HT-29 (cell line): ENCODE measurements around the gene PCNX3. TPM values are rescaled to one million over a fixed set of nuclear protein-coding genes. Genes with fewer than 3 reads are reported as not detected.
A peak's percentile ranks its signal among the peaks of the same experiment; 100 is the strongest.
"Not testable (repeated sequence)": the region's sequence is repeated elsewhere in the genome, so short reads cannot be mapped to it uniquely, and the experiment has no call there.

Experiments
- DNase-seq: peaks from one replicate; pipeline ENCODE4 v3.0.0-alpha.2; 2015; ENCODE audit warnings: low spot score
- total RNA-seq: library from RNA; depleted of rRNA; stranded (reverse); fragments of >200 nt; shearing (Covaris generic); gene quantifications from 2 replicates; pipeline ENCODE4 v1.2.3, GENCODE V29; 2014

PCNX3 gene
- total RNA-seq, 1 experiment from 2014 or later = 102 TPM

DNA sequence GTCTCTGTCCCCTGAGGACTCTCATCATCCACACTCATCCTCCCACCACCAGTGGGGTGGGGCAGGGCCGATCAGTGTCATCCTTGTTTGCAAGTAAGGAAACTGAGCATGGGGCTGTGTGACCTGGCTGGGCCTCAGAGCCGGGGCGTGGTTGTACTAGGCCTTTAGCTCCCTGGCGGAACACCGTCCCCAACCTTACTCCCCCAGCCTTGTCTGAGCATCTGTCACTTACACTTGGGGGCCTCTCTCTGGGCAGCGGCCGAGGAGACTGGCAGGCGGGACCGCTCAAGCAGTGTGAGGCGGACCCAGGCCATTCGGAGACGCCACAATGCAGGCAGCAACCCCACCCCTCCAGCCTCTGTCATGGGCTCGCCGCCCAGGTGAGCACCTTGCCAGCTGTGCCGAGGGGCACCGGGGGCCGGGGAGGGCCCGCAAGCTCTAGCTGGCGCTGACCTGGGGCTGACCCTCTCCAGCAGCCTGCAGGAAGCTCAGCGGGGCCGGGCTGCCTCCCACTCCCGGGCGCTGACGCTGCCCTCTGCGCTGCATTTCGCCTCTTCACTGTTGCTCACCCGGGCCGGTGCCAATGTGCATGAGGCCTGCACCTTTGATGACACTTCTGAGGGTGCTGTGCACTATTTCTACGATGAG lies 3.8 kb downstream of the PCNX3 start:
- no peak for DNase-seq

DNA sequence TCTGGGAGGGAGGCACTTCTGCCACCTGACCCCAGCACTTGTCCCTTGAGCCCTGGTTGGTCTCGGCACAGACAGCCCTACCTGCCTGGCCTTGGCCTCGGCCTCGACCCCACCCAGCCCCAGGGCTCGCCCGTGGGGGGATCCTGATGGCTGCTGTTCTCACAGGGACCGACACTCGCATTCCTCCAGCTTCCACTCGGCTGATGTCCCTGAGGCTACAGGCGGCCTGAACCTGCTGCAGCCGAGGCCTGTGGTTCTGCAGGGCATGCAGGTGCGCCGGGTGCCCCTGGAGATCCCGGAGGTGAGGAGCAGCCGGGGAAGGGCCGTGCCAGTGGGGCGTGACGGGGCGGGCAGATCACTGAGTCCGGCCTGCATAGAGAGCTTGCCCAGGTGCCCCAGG lies 5.1 kb downstream of the PCNX3 start:
- DNase-seq = no peak

DNA sequence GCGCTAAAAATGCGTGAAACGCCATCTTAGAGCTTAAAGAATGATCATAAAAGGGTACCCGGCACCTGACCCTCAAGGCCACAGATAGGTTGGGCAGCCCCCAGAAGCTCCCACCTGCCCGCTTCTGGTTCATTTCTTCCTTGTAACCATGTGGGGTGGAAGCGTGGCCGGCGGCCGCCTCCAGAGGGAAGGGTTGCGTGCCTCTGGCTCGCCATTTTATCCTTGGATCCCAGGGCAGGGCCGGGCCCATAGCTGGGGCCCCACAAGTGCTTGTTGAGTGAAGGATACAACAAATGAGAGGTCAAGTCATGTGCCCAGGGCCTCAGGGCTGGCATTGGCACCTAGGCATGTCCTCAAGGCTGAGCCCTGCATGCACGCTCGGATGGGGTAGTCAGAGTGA lies 5.9 kb downstream of the PCNX3 start:
- no peak for DNase-seq

DNA sequence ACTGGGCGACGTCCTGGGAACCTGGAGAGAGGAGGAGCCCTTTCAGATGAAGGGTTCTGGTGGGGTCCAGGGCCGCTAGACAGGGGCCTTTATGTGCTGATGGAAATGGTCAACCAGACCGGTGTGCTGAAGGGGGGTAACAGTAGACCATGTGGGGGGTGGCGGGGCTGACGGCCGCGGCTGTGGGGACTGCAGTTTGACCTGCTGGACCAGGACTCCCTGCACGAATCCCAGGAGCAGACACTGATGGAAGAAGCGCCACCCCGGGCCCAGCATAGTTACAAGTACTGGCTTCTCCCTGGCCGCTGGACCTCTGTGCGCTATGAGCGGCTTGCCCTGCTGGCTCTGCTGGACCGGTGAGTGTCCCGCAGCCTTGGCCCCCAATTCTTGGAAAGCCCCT lies 6.4 kb downstream of the PCNX3 start:
- no peak for DNase-seq

DNA sequence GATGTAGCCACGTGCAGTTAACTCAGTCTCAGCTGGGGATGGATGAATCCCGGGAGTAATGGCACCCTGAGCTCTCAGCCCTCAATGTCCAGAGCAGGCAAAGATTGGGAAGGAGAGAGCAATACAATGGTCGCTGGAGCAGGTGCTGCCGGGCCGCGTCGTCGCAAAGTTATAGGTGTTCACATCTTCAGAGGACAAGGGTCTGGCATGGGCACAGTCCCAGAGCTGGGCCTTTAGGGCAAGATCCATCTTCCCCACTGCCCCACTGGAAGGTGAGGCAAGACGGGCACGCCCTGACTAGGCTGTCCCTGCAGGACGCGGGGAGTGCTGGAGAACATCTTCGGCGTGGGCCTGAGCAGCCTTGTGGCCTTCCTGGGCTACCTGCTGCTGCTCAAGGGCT lies 7.6 kb downstream of the PCNX3 start:
- DNase-seq = no peak

DNA sequence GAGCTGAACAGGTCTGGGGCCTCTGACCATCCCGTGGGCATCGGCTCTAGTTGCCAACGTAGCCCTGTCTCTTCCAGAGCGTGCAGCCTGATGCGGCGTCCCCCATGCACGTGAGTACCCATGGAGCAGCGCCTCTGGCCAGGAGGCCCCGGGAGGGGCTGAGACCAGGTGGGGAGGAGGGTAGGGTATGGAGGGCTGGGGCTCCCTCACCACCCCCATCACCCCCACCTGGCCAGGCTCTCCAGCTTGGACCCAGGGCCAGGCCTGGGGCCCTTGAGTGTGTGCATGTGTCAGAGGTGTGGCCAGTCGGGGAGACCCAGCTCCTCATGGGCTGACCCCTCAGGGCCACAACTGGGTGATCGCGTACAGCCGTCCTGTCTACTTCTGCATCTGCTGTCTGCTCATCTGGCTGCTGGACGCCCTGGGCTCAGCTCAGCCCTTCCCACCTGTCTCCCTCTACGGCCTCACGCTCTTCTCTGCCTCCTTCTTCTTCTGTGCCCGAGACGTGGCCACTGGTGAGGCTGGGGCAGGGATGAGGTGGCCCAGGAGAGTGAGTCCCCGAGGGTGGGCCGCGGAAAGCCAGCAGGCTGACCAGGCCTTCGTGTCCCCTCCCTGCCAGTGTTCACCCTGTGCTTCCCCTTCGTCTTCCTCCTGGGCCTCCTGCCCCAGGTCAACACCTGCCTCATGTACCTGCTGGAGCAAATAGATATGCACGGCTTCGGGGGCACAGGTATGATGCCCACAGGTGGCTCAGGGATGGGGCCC lies 8.5 kb downstream of the PCNX3 start:
- no peak for DNase-seq

DNA sequence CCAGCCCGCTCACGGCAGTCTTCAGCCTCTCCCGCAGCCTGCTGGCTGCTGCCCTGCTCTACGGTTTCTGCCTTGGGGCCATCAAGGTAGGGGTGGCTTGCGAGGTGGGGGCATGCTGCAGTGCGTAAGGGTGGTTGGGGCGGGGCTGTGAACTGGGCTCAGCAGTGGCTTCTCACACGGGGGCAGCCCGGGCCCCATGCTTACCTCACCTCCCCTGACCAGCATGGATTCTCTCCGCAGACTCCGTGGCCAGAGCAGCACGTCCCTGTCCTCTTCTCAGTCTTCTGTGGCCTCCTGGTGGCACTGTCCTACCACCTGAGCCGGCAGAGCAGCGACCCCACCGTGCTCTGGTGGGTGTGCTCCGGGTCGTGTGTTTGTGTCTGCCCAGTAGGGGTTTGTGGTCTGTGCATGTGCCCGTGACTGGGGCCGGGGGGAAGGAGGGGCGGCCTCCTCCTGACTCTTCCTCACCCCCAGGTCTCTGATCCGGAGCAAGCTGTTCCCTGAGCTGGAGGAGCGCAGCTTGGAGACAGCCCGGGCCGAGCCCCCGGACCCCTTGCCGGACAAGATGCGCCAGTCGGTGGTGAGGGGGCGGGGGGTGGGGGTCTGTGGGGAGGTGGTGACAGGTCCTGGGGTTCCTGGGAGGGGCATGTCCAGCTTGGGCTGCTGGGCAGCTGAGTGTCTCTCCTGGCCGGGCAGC lies 9.5 kb downstream of the PCNX3 start:
- DNase-seq = no peak

DNA sequence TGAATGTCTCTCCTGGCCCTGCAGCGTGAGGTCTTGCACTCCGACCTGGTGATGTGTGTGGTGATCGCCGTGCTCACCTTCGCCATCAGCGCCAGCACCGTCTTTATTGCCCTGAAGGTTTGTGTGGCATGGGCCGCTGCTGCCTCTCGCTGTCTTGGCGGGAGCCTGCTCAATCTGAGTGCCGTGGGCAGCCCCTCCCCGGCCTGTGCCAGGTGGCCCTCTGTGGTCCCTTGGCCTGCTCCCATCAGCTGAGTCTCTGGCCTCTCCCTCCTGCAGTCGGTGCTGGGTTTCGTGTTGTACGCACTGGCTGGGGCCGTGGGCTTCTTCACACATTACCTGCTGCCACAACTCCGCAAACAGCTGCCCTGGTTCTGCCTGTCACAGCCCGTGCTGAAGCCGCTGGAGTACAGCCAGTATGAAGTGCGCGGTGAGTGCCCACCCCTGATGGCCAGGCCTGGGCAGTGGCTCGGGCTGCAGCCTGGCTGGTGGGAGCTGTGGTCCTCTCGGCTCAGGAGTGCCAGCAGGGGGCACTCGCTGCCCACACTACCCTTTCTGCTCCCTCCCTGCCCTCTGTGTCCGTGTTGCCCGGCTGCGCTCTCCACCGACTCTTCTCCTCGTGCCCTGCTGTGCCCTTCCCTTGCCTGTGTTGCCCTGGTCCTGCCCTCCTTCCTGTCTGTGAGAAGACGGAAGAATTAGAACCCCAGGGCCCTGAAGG lies 10.2 kb downstream of the PCNX3 start:
- peak; percentile 62 for DNase-seq

DNA sequence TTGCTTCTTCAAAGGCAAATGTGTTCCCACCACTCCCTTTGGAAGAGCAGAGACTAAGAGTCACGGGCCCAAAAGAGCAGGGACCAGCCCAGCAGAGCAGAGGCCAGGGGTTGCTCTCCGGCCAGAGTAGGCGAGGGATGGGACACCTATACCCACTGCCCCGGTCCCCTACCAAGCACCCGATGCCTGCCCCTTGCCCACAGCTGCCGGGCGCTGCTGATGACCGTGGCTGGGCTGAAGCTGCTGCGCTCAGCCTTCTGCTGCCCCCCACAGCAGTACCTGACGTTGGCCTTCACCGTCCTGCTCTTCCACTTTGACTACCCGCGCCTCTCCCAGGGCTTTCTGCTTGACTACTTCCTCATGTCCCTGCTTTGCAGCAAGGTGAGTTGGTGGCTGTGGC lies 11.6 kb downstream of the PCNX3 start:
- no peak for DNase-seq

DNA sequence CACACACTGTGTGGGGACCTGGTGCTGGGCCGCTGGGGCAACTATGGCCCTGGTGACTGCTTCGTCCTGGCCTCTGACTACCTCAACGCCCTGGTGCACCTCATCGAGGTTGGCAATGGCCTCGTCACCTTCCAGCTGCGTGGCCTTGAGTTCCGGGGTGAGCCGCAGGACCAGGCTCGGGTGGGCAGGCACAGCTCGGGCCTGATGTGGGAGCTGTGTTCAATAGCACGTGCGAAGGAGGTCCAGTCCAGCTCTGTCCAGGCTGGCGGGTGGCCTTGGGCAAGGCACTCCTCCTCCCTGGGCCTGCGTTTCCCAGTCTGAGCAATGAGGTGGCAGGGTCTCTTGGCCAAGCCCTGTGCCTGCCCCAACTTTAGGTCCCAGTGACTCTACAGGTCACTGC lies 14.0 kb downstream of the PCNX3 start:
- DNase-seq = no peak

DNA sequence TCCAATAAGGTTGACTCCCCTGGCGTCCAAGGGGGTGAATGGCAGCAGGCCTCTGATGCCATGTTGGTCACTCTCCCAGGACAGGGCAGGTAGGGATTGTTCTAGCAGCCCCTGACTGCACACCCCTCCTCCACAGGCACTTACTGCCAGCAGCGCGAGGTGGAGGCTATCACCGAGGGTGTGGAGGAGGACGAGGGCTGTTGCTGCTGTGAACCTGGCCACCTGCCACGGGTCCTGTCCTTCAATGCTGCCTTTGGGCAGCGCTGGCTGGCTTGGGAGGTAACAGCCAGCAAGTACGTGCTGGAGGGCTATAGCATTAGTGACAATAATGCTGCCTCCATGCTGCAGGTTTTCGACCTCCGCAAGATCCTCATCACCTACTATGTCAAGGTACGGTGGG lies 14.6 kb downstream of the PCNX3 start:
- DNase-seq = no peak

DNA sequence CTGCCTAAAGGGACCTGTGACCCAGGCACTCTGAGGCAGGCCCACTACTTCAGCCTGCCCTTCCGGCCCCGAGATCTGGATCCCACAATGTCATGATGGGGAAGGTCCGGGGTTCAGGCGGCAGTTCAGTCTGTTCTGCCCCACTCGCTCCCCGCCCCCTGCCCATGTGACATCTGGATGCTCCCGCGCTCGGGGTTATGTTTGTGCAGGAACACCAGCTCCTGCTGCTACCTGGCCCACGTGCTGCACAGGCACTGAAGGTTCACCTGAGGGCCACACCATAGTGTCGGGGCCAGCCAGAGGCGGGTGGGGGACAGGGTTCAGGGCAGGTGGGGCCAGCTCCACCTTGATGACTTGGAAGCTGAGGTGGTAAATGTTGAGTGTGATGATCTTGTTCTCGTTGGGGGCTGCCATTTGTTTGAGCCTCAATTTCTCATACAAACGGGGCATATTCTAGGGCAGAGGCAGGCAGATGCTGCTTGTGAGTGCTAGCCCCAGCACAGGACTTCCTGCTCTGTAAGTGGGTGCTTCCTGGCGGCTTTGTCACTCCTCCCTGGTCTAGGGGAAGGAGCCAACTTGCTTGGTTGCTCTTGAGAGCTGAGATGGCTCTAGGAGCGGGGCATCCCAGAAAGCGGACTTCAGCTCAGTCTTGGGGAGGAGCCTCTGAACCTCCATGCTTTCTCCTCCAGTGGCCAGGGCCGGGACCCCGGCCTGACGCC lies 18.0 kb downstream of the PCNX3 start:
- DNase-seq = no peak

DNA sequence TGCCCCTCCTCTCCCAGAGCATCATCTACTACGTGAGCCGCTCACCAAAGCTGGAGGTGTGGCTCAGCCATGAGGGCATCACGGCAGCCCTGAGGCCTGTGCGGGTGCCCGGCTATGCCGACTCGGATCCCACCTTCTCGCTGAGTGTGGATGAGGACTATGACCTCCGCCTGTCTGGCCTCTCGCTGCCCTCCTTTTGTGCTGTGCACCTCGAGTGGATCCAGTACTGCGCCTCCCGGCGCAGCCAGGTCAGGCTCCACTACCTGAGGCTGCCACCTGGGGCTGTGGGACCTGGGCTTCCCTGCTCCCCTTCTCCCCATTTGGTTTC lies 18.5 kb downstream of the PCNX3 start:
- no peak for DNase-seq

DNA sequence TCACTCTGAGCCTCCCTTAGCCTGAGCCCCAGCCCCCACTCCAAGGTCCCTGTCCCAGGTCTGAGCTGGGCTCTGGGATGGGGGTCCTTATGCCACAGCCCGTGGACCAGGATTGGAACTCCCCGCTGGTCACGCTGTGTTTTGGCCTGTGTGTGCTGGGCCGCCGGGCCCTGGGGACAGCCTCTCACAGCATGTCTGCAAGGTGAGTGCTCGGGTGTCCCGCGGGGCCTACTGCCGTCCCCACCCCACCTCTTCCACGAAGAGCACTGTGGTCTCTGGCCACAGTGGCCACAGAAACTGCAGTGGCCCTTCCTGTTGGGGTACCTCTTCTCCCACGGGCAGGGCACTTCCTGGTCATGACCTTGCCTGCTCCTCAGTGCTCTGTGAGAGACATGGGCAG lies 18.9 kb downstream of the PCNX3 start:
- DNase-seq = no peak

DNA sequence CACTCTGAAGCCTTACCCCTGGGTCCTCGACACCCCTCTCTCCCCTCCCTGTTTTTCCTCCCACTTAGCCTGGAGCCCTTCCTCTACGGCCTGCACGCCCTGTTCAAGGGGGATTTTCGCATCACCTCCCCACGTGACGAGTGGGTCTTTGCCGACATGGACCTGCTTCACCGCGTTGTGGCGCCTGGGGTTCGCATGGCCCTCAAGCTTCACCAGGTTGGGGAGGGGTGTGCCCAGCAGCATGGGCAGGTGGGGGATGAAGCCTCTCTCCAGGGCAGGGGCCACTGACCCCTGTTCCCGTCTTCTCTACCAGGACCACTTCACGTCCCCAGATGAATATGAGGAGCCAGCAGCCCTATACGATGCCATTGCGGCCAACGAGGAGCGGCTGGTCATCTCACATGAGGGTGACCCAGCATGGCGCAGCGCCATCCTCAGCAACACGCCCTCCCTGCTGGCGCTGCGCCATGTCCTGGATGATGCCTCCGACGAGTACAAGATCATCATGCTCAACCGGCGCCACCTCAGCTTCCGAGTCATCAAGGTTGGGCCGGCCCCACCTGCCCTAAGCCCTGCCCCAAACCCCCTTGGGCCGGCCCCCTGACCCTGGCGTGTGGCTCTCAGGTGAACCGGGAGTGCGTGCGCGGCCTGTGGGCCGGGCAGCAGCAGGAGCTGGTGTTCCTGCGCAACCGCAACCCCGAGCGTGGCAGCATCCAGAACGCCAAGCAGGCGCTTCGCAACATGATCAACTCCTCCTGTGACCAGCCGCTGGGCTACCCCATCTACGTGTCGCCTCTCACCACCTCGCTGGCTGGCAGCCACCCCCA lies 19.5 kb downstream of the PCNX3 start:
- DNase-seq = no peak

DNA sequence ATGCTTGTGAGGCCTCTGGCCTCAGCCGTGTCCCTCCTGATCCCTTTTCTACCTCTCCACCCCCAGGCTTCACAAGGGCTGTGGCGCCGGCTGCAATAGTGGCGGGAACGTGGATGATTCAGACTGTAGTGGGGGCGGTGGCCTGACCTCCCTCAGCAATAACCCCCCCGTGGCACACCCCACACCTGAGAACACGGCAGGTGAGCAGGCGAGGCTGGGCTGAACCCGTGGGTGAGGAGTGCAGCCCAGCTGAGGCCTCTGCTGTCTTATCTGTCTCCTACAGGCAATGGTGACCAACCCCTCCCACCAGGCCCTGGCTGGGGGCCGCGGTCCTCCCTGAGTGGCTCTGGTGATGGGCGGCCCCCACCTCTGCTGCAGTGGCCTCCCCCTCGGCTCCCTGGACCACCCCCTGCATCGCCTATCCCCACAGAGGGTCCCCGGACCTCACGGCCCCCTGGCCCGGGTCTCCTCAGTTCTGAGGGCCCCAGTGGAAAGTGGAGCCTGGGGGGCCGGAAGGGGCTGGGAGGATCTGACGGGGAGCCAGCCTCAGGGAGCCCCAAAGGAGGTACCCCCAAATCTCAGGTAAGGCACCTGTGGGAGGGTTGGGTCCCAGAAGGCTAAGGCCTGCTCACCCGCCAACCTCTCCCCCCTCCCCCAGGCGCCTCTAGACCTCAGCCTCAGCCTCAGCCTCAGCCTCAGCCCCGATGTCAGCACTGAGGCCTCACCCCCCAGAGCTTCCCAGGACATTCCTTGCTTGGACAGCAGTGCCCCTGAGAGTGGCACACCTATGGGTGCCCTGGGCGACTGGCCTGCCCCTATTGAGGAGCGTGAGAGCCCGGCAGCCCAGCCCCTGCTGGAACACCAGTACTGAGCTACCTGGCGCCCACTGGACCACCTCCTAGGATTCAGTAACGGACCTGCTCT lies 20.8 kb downstream of the PCNX3 start:
- DNase-seq = no peak

DNA sequence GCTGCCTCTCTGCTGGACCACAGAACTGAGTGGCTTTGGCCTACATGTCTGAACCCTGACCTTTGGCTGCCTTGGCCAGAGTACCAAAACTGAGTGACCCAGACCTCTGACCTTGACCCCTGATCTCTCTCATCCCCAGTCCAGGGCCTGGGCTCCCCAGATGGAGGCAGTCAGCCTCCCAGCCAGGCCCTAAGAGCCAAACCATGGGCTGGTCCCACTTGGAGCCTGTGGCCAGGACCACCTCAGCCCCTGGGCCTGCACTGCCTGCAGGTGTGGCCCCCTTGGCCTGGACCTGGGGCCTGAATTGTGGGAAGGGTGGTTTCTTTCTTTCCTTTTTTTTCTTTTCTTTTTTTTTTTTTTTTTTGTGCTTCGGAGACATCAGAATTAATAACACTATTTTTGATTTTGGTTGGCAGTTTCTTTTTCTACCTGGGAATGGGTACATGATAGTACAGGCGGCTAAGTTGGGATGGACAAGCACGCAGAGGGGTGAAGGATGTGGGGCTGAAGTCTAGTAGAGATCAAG lies 21.5 kb downstream of the PCNX3 start:
- no peak for DNase-seq

DNA sequence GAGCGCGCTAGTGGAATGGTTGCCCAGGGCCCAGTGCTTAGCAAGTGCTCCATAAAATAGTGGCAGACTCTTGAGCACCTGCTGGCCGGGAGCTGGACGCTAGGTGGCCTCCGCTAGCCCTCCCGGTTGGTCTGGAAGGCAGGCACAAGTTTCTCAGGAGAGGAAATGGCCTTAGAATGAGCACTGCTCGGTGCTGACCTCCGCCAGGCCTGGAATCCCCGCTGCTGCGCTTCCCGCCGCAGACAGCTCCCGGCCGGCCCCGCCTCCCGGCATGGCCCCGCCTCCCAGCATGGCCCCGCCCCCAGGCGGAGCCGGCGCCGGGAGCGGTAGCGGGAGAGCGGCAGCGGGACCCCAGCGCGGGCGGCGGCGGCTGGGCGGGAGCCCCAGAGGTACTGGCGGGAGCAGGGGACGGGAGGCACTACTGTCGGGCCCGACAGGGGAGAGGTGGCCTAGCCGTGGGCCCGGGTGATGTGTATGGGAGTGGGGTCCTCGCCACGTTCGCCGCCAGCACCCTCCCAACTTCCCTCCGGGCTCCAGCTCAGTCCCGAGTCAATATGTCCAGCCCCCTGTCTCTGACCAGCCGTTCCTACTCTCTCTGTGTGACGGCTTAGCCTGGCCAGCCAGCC lies 22.3 kb downstream of the PCNX3 start, which contains the start of gene SIPA1:
SIPA1 (plus strand) TSS at position 308 of the 626 bp plus-strand sequence. CDS start 2,821 bp downstream, outside the sequence.
- DNase-seq = peak; percentile 91

DNA sequence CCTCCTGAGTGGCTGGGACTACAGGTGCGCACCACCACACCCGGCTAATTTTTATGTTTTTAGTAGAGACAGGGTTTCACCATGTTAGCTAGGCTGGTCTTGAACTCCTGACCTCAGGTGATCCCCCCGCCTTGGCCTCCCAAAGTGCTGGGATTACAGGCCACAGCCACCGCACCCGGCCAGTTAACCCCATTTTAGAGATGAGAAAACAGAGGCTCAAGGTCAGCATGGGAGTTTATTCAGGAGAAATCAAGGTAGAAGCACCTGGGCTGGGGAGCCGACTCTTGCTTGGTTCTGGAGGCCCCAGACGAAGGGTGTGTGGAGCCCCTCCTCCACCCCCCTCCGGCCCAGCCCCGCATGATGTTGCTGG lies 23.6 kb downstream of the PCNX3 start:
- DNase-seq = not testable (repeated sequence)
